ENCODE results near the gene PLCL2. TPM values are rescaled to one million over a fixed set of nuclear protein-coding genes. Genes with fewer than 3 reads are reported as not detected.

PLCL2 gene
- total and polyA plus RNA-seq, 10 of the 15 experiments (the other 5 are each of a cell fraction or from before 2014, with no cell fraction given): 7.5 to 37.3 (median 21.7) TPM

DNA sequence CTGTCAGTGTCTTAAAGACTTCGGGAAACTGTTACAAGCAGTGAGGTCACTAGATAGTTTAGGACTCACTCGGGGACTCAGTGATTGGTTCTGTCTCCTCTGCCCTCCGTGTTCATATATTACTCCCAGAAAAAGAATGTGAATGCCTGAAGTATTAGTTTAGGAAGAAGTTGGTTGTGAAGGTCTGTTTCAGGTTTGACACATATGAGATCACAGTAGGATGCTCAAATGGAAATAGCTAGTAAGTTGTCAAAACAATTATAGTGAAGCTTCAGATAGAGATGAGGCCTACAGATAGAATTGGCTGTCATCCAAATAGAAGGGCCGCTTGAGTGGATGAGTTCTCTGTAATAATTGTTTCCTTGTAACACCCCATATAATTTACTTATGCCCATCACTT is 172.6 kb downstream of the PLCL2 start:
- no TSS peak for BruUV-seq (replicated peaks)
- Histone ChIP-seq H3K4me1 (ENCODE audit: control insufficient read depth, insufficient read depth, low read length) (peaks cover 34% of the 10 kb centered on the region), H3K4me2 (ENCODE audit: control insufficient read depth, insufficient read depth) (no peak overlapping the region), H3K36me3 (ENCODE audit: control insufficient read depth in 2 of 2, insufficient read depth in 2 of 2, low read length in 1 of 2) (peaks cover 0 to 8% of the 10 kb centered on the region in 2 experiments; a peak in 1 of 4 replicates), H3K9ac (ENCODE audit: control insufficient read depth, insufficient read depth, low read length) (no peak overlapping the region), H3K79me2 (ENCODE audit: control insufficient read depth, insufficient read depth, low read length) (0 out of 2 replicates have a peak, but pooled peaks cover 2% of the 10 kb centered on the region), H4K20me1 (ENCODE audit: control insufficient read depth, insufficient read depth) (no peaks in the 10 kb centered on the region), H3K9me3 (replicated peaks; ENCODE audit: control insufficient read depth, insufficient read depth, low read length) (no peaks in the 10 kb centered on the region; the same call in 1 of the 3 replicates), H3K27me3 (replicated peaks in 1 of 2; ENCODE audit: control insufficient read depth in 2 of 2, insufficient read depth in 2 of 2, low read length in 1 of 2) (no peaks in the 10 kb centered on the region), H2AFZ (ENCODE audit: control insufficient read depth, low read depth, low read length) (no peak overlapping the region), H3K4me3 (no peak overlapping the region), H3K27ac (ENCODE audit: control insufficient read depth, insufficient read depth) (no peak overlapping the region)
- POLR2A ChIA-PET: no interaction called here
- SMC1A ChIA-PET (ENCODE audit: uncharacterized antibody, unreplicated experiment): interaction anchor here (1.2 to 2.9 kb wide), 4 partner anchors 8 to 125 kb away, joined by 3 to 13 read pairs (median 4); no protein-coding TSS in a partner anchor
- intact Hi-C loops (cut with micrococcal nuclease; ENCODE audit: unreplicated experiment) (no loop called here), in situ Hi-C loops (cut with MboI) (no loop called here)
- CTCF ChIA-PET: interaction anchor here (1.1 to 1.6 kb wide), 3 partner anchors 24 to 130 kb away, joined by 3 read pairs; no protein-coding TSS in a partner anchor
- DNase-seq (ENCODE audit: low read depth, low spot score): no peak
- FAIRE-seq: no peak
- no peak for ATAC-seq
- WGBS (ENCODE audit: insufficient coverage, insufficient replicate concordance, low lambda C conversion rate, missing lambda C conversion rate): 98% methylated on average over 4 of the region's 4 CpGs
- RAD21 ChIA-PET (ENCODE audit: unreplicated experiment): interaction anchor here (0.9 to 1.3 kb wide), 3 partner anchors 11 to 216 kb away, joined by 3 to 4 read pairs (median 3); no protein-coding TSS in a partner anchor
- no peak for TF ChIP-seq USF1 (IDR thresholded peaks at IDR 0.05; ENCODE audit: borderline replicate concordance, extremely low read length, insufficient read depth, low read depth, low read length)
- TF ChIP-seq ZBTB40 (IDR thresholded peaks at IDR 0.05; ENCODE audit: borderline replicate concordance): no peak
- no peak for TF ChIP-seq ZBTB33 (IDR thresholded peaks at IDR 0.05)
- no peak for TF ChIP-seq PRDM15 (CRISPR knock-in tag; IDR thresholded peaks at IDR 0.05)
- TF ChIP-seq CHD4 (IDR thresholded peaks at IDR 0.05): no peak

Measured in GM12878 (cell line).